IMR-90 (cell line): ENCODE data around the gene DNAH17. TPM values are rescaled to one million over a fixed set of nuclear protein-coding genes. Genes with fewer than 3 reads are reported as not detected.
A peak's percentile ranks its signal among the peaks of the same experiment; 100 is the strongest.

Experiments used
- ATAC-seq: fragments of 200-7000 bp; cut with Tn5 transposase; 2 replicates; pipeline ENCODE4 v1.9.1; 2020; ENCODE audit warnings: low read depth, mild to moderate bottlenecking, moderate library complexity
- BruUV-seq: library from RNA; stranded (reverse); fragments of 400-500 nt; replicated peaks from 2 replicates; lab custom pipeline; 2021; lab: Mats Ljungman, UMichigan
- CTCF ChIA-PET: fragments of 300-600 bp; formaldehyde crosslinking; extraction: SDS; loops from one replicate; lab custom pipeline; 2021; ENCODE audit warnings: antibody characterized with exemption; lab: Yijun Ruan, JAX
- POLR2A ChIA-PET: fragments of 300-600 bp; sonication (Branson Sonifier 250); formaldehyde crosslinking; loops from one replicate; lab custom pipeline; 2022; ENCODE audit warnings: antibody characterized with exemption; ENCODE audit not compliant: unreplicated experiment; lab: Charles Lee
- DNase-seq: peaks from one replicate; pipeline ENCODE4 v3.0.0; 2013
- H2AFZ ChIP-seq: replicated peaks from 2 replicates; pipeline ENCODE3; 2013; ENCODE audit warnings: low read length, mild to moderate bottlenecking; ENCODE audit not compliant: poor library complexity
- H2AK5ac ChIP-seq: 2 replicates; pipeline ENCODE4 v1.6.1; 2013; ENCODE audit warnings: low read depth, low read length, inconsistent platforms
- H2AK9ac ChIP-seq: replicated peaks from 2 replicates; pipeline ENCODE3; 2013; ENCODE audit warnings: mild to moderate bottlenecking, low read depth, low read length, moderate library complexity; ENCODE audit not compliant: poor library complexity
- H2BK120ac ChIP-seq: 2 replicates; pipeline ENCODE4 v1.6.1; 2013; ENCODE audit warnings: low read depth, low read length, inconsistent platforms
- H2BK15ac ChIP-seq: 3 replicates; pipeline ENCODE4 v1.6.1; 2013; ENCODE audit warnings: low read depth, low read length, inconsistent platforms
- H2BK20ac ChIP-seq: 2 replicates; pipeline ENCODE4 v1.6.1; 2013; ENCODE audit warnings: low read depth, mild to moderate bottlenecking, inconsistent platforms, low read length, moderate library complexity
- H2BK5ac ChIP-seq: 2 replicates; pipeline ENCODE4 v1.6.1; 2013; ENCODE audit warnings: mild to moderate bottlenecking, low read depth, low read length, inconsistent platforms; ENCODE audit not compliant: poor library complexity, severe bottlenecking
- H3K14ac ChIP-seq: replicated peaks from 2 replicates; pipeline ENCODE4 v1.6.1; 2013; ENCODE audit warnings: low read depth, low read length, inconsistent platforms
- H3K18ac ChIP-seq: 2 replicates; pipeline ENCODE4 v1.6.1; 2013; ENCODE audit warnings: low read depth, low read length, control low read depth
- H3K23ac ChIP-seq: 2 replicates; pipeline ENCODE4 v1.6.1; 2013; ENCODE audit warnings: low read depth, low read length, inconsistent platforms
- H3K27ac ChIP-seq: 2 replicates; pipeline ENCODE4 v1.5.1; 2013; ENCODE audit warnings: mild to moderate bottlenecking, control low read depth, low read length; ENCODE audit not compliant: insufficient read depth
- H3K27me3 ChIP-seq: 2 replicates; pipeline ENCODE4 v1.6.1; 2013; ENCODE audit warnings: low read length; ENCODE audit not compliant: control insufficient read depth, insufficient read depth
- H3K36me3 ChIP-seq: 2 replicates; pipeline ENCODE4 v1.6.1; 2013; ENCODE audit warnings: low read length, mixed read lengths; ENCODE audit not compliant: control insufficient read depth, insufficient read depth
- H3K4ac ChIP-seq: 2 replicates; pipeline ENCODE4 v1.6.1; 2013; ENCODE audit warnings: low read depth, low read length, inconsistent platforms
- H3K4me1 ChIP-seq: 2 replicates; pipeline ENCODE4 v1.6.1; 2013; ENCODE audit warnings: low read length, mixed read lengths; ENCODE audit not compliant: control insufficient read depth, insufficient read depth
- H3K4me2 ChIP-seq: 2 replicates; pipeline ENCODE4 v1.6.1; 2013; ENCODE audit warnings: low read depth, mild to moderate bottlenecking, control low read depth, low read length, moderate library complexity
- H3K4me3 ChIP-seq: 2 replicates; pipeline ENCODE4 v1.5.1; 2013; ENCODE audit warnings: low read depth, mild to moderate bottlenecking, control low read depth, low read length, moderate library complexity; ENCODE audit not compliant: insufficient read depth
- H3K56ac ChIP-seq: 2 replicates; pipeline ENCODE4 v1.6.1; 2013; ENCODE audit warnings: low read length, inconsistent platforms; ENCODE audit not compliant: insufficient read depth; ENCODE audit errors: extremely low read depth
- H3K79me1 ChIP-seq, 2 experiments: 2 replicates each; pipeline ENCODE4 v1.6.1; 2013; ENCODE audit warnings: low read length in 2 of 2, inconsistent platforms in 1 of 2, low read depth in 1 of 2
- H3K9ac ChIP-seq: 2 replicates; pipeline ENCODE4 v1.6.1; 2013; ENCODE audit warnings: low read depth, low read length, control low read depth
- H3K9me1 ChIP-seq: 2 replicates; pipeline ENCODE4 v1.6.1; 2013; ENCODE audit warnings: low read length, inconsistent platforms; ENCODE audit not compliant: insufficient read depth
- H3K9me3 ChIP-seq: 2 replicates; pipeline ENCODE4 v1.6.1; 2013; ENCODE audit warnings: low read length; ENCODE audit not compliant: control insufficient read depth, insufficient read depth
- H4K20me1 ChIP-seq: 2 replicates; pipeline ENCODE4 v1.6.1; 2013; ENCODE audit warnings: low read length, inconsistent platforms; ENCODE audit not compliant: insufficient read depth
- H4K5ac ChIP-seq: 2 replicates; pipeline ENCODE4 v1.6.1; 2013; ENCODE audit warnings: mild to moderate bottlenecking, low read depth, low read length, control low read depth
- H4K8ac ChIP-seq, 2 experiments: 2 replicates each; pipeline ENCODE4 v1.6.1; 2013; ENCODE audit warnings: low read depth in 2 of 2, low read length in 2 of 2, control low read depth in 1 of 2, inconsistent platforms in 1 of 2
- H4K91ac ChIP-seq: 2 replicates; pipeline ENCODE4 v1.6.1; 2013; ENCODE audit warnings: low read depth, low read length, inconsistent platforms; ENCODE audit not compliant: insufficient read depth
- BHLHE40 ChIP-seq: fragments of 150-350 bp; IDR thresholded peaks from 2 replicates; pipeline ENCODE4 v1.6.1; 2016; ENCODE audit warnings: mild to moderate bottlenecking, low read depth, low read length
- CEBPB ChIP-seq: IDR thresholded peaks from 2 replicates; pipeline ENCODE4 v1.6.1; 2012; ENCODE audit warnings: low read depth, low read length, improper control_type of control experiment
- CHD1 ChIP-seq: IDR thresholded peaks from 2 replicates; pipeline ENCODE4 v1.6.1; 2012; ENCODE audit warnings: low read depth, low read length, improper control_type of control experiment
- ELK1 ChIP-seq: fragments of 150-350 bp; IDR thresholded peaks from 2 replicates; pipeline ENCODE4 v1.6.1; 2016; ENCODE audit warnings: low read depth, mild to moderate bottlenecking, low read length, moderate library complexity, borderline replicate concordance
- FOS ChIP-seq: fragments of 150-350 bp; IDR thresholded peaks from 2 replicates; pipeline ENCODE4 v1.6.1; 2016; ENCODE audit warnings: low read depth, low read length
- MAFK ChIP-seq: IDR thresholded peaks from 2 replicates; pipeline ENCODE4 v1.6.1; 2012; ENCODE audit warnings: low read depth, low read length, improper control_type of control experiment
- MAZ ChIP-seq: IDR thresholded peaks from 2 replicates; pipeline ENCODE4 v1.6.1; 2012; ENCODE audit warnings: low read depth, mild to moderate bottlenecking, low read length, improper control_type of control experiment, moderate library complexity, borderline replicate concordance
- MXI1 ChIP-seq: IDR thresholded peaks from 2 replicates; pipeline ENCODE4 v1.6.1; 2012; ENCODE audit warnings: low read depth, mild to moderate bottlenecking, low read length, moderate library complexity, borderline replicate concordance
- NFE2L2 ChIP-seq: fragments of 150-350 bp; IDR thresholded peaks from 2 replicates; pipeline ENCODE4 v1.6.1; 2016; ENCODE audit warnings: low read depth, mild to moderate bottlenecking, low read length
- POLR2A ChIP-seq: IDR thresholded peaks from 2 replicates; pipeline ENCODE4 v1.6.1; 2012; ENCODE audit warnings: mild to moderate bottlenecking, low read depth, low read length
- RAD21 ChIP-seq: IDR thresholded peaks from 2 replicates; pipeline ENCODE4 v1.6.1; 2012; ENCODE audit warnings: low read length, improper control_type of control experiment
- RCOR1 ChIP-seq: IDR thresholded peaks from 2 replicates; pipeline ENCODE4 v1.6.1; 2012; ENCODE audit warnings: mild to moderate bottlenecking, low read length, improper control_type of control experiment; ENCODE audit not compliant: insufficient replicate concordance
- RFX5 ChIP-seq: IDR thresholded peaks from 2 replicates; pipeline ENCODE4 v1.8.0; 2012; ENCODE audit warnings: low read depth, mild to moderate bottlenecking, low read length, moderate library complexity
- SMC3 ChIP-seq: fragments of 150-350 bp; IDR thresholded peaks from 2 replicates; pipeline ENCODE4 v1.6.1; 2016; ENCODE audit warnings: low read depth, mild to moderate bottlenecking, antibody characterized with exemption, low read length, moderate library complexity
- WGBS, 2 experiments: methylation state at CpG; one replicate each; pipeline versions ENCODE4 v1.1.5 to v1.1.7; 2013; ENCODE audit warnings: missing lambda C conversion rate in 2 of 2; ENCODE audit not compliant: insufficient read length in 1 of 2; ENCODE audit errors: extremely low coverage in 2 of 2; 5-methylcytosine and 5-hydroxymethylcytosine counted together
- dilution Hi-C: fragments of 300-500 bp; cut with HindIII; formaldehyde crosslinking; loops from one replicate; pipeline ENCODE4 v1.14.3; 2018; ENCODE audit warnings: low sequenced_read_pairs; ENCODE audit not compliant: unreplicated experiment
- in situ Hi-C: fragments of 300-500 bp; cut with MboI; formaldehyde crosslinking; loops from 3 replicates; pipeline ENCODE4 v1.14.3; 2019; ENCODE audit warnings: low sequenced_read_pairs, inconsistent platforms, mixed read lengths
- intact Hi-C: fragments of 100-400 bp; cut with micrococcal nuclease; formaldehyde crosslinking; loops from 2 replicates; pipeline ENCODE4 v1.10.0; 2022
- polyA plus RNA-seq, 3 experiments: library from polyadenylated mRNA; depleted of rRNA; stranded (reverse); fragments of >200 nt; gene quantifications; 2 replicates each; pipeline ENCODE4 v1.2.3, GENCODE V29; 2012; ENCODE audit warnings: low replicate concordance in 1 of 3
- total RNA-seq: library from RNA; depleted of rRNA; stranded (reverse); fragments of >200 nt; gene quantifications from 2 replicates; pipeline ENCODE4 v1.2.3, GENCODE V29; 2012
- TF ChIP-seq, protein P1 (sequence below): fragments of 150-350 bp; IDR thresholded peaks from 2 replicates; pipeline ENCODE4 v1.6.1; 2017; ENCODE audit warnings: mild to moderate bottlenecking, antibody characterized with exemption, low read length, low read depth
- TF ChIP-seq, protein P2 (sequence below): conservative IDR thresholded peaks from 2 replicates; pipeline ENCODE4 v1.5.1; 2012; ENCODE audit warnings: mild to moderate bottlenecking, low read depth, low read length, improper control_type of control experiment

Gene DNAH17
- total and polyA plus RNA-seq, 2 of the 4 experiments (the other 2 are of a cell fraction): not detected

DNA sequence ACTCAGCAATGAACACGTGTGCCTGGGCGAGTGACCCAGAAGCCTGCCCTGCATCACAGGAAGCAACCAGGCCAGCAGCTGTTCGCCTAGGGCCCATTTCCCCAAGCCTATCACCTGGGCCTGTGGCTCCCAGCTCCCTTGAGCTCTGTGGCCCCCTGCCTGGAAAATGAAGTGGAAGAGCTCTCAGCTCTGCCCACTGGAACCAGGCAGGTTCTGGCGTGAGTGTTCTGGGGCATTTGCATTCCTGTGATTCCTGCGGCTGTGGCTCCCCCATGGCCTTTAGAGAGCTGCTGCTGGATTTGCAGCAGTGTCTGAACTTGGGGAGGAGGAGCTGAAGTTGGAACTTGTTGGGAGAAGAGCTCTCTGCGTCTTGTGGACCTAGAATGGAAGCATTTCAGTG lies 175.9 kb downstream of the DNAH17 start:
- Histone ChIP-seq H3K14ac (0 out of 2 replicates have a peak overlapping the region, but pooled peaks have one; percentile 4), H2AK5ac (no peak overlapping the region), H2BK120ac (no peak overlapping the region), H3K36me3 (peaks cover 80% of the 10 kb centered on the region), H3K56ac (no peak overlapping the region), H2BK5ac (no peak overlapping the region), H2BK20ac (no peak overlapping the region), H3K27ac (peak overlapping the region; percentile 46), H3K9me3 (no peaks in the 10 kb centered on the region), H3K18ac (no peak overlapping the region), H3K9ac (no peak overlapping the region), H3K23ac (no peak overlapping the region), H3K4me1 (peaks cover 11% of the 10 kb centered on the region; the same call in 1 of the 2 replicates), H4K91ac (no peak overlapping the region), H4K5ac (no peak overlapping the region), H4K8ac (no peak overlapping the region), H4K20me1 (peaks cover 30% of the 10 kb centered on the region), H3K4ac (peak overlapping the region; percentile 59; the same call in 1 of the 2 replicates), H2AK9ac (no peak overlapping the region), H2BK15ac (no peak overlapping the region), H3K4me3 (no peak overlapping the region), H3K9me1 (peaks cover 28% of the 10 kb centered on the region), H3K79me1 (peaks cover 40 to 86% of the 10 kb centered on the region in 2 experiments), H3K4me2 (no peak overlapping the region), H3K27me3 (no peaks in the 10 kb centered on the region), H2AFZ (peak overlapping the region; percentile 23)
- POLR2A ChIA-PET: interaction anchor here (0.7 kb wide), 1 partner anchor 20 kb away, joined by 4 read pairs; no protein-coding TSS in a partner anchor
- DNase-seq (peak; percentile 31), ATAC-seq (peak; percentile 79)
- 71% methylated on average over 5 of the region's 6 CpGs; no CpG with 5 or more reads in 1 of the 2 experiments for WGBS, 2 experiments
- TF ChIP-seq NFE2L2: no peak
- TF ChIP-seq MAZ: no peak
- TF ChIP-seq, protein P1, sequence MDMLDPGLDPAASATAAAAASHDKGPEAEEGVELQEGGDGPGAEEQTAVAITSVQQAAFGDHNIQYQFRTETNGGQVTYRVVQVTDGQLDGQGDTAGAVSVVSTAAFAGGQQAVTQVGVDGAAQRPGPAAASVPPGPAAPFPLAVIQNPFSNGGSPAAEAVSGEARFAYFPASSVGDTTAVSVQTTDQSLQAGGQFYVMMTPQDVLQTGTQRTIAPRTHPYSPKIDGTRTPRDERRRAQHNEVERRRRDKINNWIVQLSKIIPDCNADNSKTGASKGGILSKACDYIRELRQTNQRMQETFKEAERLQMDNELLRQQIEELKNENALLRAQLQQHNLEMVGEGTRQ: no peak
- no peak for TF ChIP-seq CHD1
- no peak for TF ChIP-seq SMC3
- TF ChIP-seq ELK1: no peak
- no peak for TF ChIP-seq RFX5
- TF ChIP-seq RCOR1: no peak
- TF ChIP-seq, protein P2, sequence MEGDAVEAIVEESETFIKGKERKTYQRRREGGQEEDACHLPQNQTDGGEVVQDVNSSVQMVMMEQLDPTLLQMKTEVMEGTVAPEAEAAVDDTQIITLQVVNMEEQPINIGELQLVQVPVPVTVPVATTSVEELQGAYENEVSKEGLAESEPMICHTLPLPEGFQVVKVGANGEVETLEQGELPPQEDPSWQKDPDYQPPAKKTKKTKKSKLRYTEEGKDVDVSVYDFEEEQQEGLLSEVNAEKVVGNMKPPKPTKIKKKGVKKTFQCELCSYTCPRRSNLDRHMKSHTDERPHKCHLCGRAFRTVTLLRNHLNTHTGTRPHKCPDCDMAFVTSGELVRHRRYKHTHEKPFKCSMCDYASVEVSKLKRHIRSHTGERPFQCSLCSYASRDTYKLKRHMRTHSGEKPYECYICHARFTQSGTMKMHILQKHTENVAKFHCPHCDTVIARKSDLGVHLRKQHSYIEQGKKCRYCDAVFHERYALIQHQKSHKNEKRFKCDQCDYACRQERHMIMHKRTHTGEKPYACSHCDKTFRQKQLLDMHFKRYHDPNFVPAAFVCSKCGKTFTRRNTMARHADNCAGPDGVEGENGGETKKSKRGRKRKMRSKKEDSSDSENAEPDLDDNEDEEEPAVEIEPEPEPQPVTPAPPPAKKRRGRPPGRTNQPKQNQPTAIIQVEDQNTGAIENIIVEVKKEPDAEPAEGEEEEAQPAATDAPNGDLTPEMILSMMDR: no peak
- no peak for TF ChIP-seq RAD21
- no peak for TF ChIP-seq POLR2A
- TF ChIP-seq MXI1: no peak
- no peak for TF ChIP-seq FOS
- TF ChIP-seq CEBPB: no peak
- TF ChIP-seq MAFK: no peak
- TF ChIP-seq BHLHE40: no peak
- intact Hi-C loops: no loop called here
- dilution Hi-C loops: no loop called here
- CTCF ChIA-PET: no interaction called here
- in situ Hi-C loops: no loop called here
- no TSS peak for BruUV-seq
